Measurements from ENCODE around the gene ACIN1. TPM values are rescaled to one million over a fixed set of nuclear protein-coding genes. Genes with fewer than 3 reads are reported as not detected.

The ACIN1 gene
- total and polyA plus RNA-seq, 2 of the 8 experiments (the other 6 are each of a cell fraction or from before 2014, with no cell fraction given): 132 to 233 TPM

DNA sequence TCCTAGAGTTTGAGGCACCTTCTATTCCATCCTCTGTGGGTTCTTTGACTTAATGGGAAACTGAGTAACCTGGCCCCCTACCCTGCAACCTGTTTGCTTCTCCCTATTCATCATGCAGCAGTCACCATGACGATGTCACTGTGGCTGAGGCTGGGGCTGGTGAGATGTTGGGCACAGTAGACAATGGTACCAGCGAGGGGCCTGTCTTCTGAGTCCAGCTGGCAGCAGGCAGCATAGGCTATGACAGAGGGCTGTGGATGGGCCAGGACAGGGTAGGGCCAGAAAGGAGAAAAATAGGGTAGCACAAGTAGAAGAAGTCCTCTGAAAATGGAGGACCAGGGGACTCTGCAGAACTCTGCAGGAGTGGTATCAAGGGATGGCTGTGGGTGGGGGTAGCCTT lies 7.9 kb upstream of the ACIN1 start (continued):
- TF ChIP-seq BCL11A (IDR thresholded peaks at IDR 0.05; ENCODE audit: low read depth in 2 of 2, low read length in 2 of 2) (no peak), EGR1 (IDR thresholded peaks at IDR 0.05; ENCODE audit: borderline replicate concordance, low read depth, low read length) (no peak), BACH1 (IDR thresholded peaks at IDR 0.05; ENCODE audit: low read length) (no peak), KDM1A (IDR thresholded peaks at IDR 0.05; ENCODE audit: borderline replicate concordance, low read length) (no peak)
